PFSK-1 (cell line): Measurements from ENCODE around the gene PSMA5.

Experiments
- FOXP2 ChIP-seq: optimal IDR thresholded peaks from 2 replicates; pipeline ENCODE3; 2011; ENCODE audit warnings: borderline replicate concordance, control low read depth, inconsistent platforms; ENCODE audit not compliant: insufficient read depth; ENCODE audit errors: extremely low read length, extremely low read depth
- POLR2AphosphoS5 ChIP-seq: IDR thresholded peaks from 2 replicates; pipeline ENCODE4 v1.6.1; 2012; ENCODE audit warnings: low read depth, mild to moderate bottlenecking, control low read depth, low read length, moderate library complexity
- REST ChIP-seq, 2 experiments: IDR thresholded peaks; 2 replicates each; pipeline versions ENCODE4 v1.6.1 to v1.8.0; 2011 to 2012; ENCODE audit warnings: low read depth in 2 of 2, low read length in 2 of 2, control low read depth in 1 of 2, inconsistent platforms in 1 of 2, mild to moderate bottlenecking in 1 of 2, moderate library complexity in 1 of 2; ENCODE audit not compliant: insufficient read depth in 1 of 2
- SIN3A ChIP-seq: IDR thresholded peaks from 2 replicates; pipeline ENCODE4 v1.6.1; 2012; ENCODE audit warnings: mild to moderate bottlenecking, low read length, moderate library complexity, borderline replicate concordance; ENCODE audit not compliant: insufficient read depth
- TAF1 ChIP-seq: IDR thresholded peaks from 2 replicates; pipeline ENCODE4 v1.6.1; 2012; ENCODE audit warnings: low read length, control low read depth, borderline replicate concordance; ENCODE audit not compliant: insufficient read depth

PSMA5 gene

DNA sequence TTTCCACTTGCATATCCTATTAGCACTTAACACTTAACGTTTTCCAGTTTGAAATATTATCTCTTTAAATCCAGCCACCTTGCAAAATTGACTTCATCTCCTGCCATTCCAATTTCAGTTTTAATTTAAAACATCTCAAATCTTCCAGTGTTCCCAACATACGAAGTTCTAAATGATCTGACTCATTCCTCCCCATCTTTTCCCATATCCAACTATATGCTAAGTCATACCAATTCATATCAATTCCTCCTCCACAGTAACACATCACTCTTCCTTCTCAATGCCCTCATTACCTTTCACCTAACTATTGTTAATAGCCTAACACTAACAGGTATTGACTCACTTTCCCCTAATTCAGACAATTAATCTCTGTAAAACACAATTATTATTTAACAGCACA lies 2.8 kb downstream of the PSMA5 start:
- TF ChIP-seq POLR2AphosphoS5 (no peak), FOXP2 (no peak)

DNA sequence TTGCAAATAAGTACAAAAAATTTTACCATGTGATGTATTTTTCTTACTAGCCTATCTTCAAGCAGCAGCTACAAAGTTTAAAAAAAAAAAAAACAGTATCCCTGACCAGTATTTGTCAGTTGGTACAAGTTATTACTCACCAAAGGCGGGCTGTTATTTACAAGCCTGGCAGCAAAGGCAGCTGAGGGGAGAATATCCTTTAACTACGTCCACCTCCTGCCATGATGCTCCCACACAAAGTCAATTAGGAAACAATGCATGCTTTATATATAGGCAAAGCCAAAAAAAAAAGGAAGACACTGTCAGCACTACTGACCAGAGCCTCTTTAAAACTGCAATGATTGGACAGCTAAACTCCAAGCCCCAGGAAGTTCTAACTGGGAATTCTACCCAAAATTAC lies 13.7 kb downstream of the PSMA5 start:
- TF ChIP-seq REST (IDR thresholded peaks at IDR 0.05; ENCODE audit: insufficient read depth in 1 of 2, low read depth in 2 of 2, low read length in 2 of 2) (no peak), POLR2AphosphoS5 (no peak), SIN3A (no peak), TAF1 (no peak)

DNA sequence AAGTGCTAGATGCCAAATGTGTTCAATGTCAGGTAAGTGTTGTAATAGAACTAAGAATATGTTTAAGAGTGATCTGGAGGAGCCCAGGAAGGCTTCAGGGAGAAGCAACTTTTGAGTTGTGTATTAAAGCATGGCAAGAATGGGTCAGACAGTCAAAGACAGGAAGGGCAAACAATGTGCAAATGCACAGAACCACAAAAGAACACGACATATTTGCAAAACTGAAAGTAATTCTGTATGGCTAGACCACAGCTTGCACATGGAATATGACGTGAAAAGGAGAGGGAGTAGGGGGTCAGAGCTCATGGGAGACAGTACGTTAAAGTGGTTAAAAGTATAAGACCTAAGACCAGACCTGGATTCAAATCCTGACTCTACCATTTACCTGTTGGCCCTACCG lies 21.4 kb downstream of the PSMA5 start:
- TF ChIP-seq SIN3A (no peak), FOXP2 (no peak), POLR2AphosphoS5 (no peak), REST (IDR thresholded peaks at IDR 0.05; ENCODE audit: insufficient read depth in 1 of 2, low read depth in 2 of 2, low read length in 2 of 2) (no peak), TAF1 (no peak)

GRCh38 chr1:109402025-109402424 lies 24.2 kb downstream of the PSMA5 start:
- TF ChIP-seq SIN3A (no peak), TAF1 (no peak), FOXP2 (no peak), POLR2AphosphoS5 (no peak), REST (IDR thresholded peaks at IDR 0.05; ENCODE audit: insufficient read depth in 1 of 2, low read depth in 2 of 2, low read length in 2 of 2) (no peak)

DNA sequence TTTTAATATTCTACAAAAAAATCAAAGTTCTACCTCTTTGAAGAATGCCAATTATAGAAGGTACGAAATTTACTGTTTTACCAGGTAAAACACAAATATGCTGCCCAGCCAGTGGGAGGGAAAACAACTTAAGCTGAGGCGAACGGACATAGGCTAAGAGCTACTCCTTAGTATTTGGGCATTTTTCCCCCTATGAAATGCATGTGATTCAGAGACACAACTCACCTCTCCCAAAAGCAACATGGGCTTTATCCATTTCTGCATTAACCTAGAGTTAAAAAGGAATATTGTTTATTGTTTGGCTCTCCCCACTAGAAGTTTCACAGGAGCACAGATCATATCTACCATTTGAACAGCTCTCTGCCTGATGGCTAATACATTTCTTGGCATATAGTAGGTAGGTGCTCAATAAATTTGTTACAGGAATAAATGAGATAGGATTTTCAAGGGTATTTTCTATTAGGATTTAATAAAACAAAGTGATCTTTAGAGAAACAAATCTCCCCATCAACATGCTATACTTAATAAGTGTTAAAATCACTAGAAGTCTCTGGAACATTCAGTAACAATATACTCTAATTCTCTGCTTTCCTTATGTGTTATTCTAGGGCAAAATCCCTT lies 26.1 kb downstream of the PSMA5 start:
- no peak for TF ChIP-seq SIN3A
- TF ChIP-seq FOXP2, result no peak
- TF ChIP-seq REST (IDR thresholded peaks at IDR 0.05; ENCODE audit: insufficient read depth in 1 of 2, low read depth in 2 of 2, low read length in 2 of 2), result no peak
- no peak for TF ChIP-seq TAF1
- TF ChIP-seq POLR2AphosphoS5, result no peak
